GM19193 (cell line): ENCODE results near the gene DRC3.

Experiments
- POLR2A ChIP-seq: IDR thresholded peaks from 4 replicates; pipeline ENCODE4 v1.6.1; 2011; ENCODE audit not compliant: insufficient read depth, insufficient read length; ENCODE audit errors: extremely low read depth

Gene DRC3

DNA sequence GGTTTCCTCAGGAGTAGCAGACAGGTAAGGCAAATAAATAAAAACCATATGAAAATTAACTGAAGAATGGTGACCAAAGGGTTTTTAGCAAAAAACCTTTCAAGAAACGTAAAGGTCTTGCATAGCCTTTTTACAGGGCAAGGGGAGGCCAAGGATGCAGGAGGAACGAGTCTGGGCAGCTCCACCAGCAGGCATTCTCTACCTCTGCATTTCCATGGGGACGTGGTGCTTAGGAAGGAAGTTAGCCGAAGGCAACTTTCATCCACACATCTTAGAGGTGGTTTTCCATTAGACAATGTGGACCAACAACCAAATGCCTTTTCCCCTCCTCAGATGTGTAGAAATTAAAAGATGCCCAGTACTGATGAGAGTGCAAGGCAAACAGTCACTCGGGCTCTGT lies 21.1 kb upstream of the DRC3 start:
- no peak for TF ChIP-seq POLR2A

DNA sequence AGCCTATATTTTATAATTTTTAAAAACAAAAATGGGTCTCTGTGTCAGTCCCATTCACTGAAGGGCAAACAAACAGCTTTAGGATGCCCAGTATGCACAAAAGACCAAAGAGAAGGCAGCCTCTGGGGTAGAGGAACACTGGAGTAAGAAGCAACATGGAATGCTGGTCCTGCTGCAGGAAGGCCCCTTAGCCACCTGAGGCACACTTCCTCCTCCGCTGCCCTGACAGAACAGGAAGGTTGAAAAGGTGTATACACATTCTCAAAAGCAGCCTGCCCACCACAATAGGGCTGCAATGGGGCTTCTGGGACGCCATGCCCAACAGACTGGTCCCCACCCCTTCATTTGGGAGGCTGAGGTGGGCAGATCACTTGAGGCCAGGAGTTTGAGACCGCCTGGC lies 20.0 kb upstream of the DRC3 start:
- no peak for TF ChIP-seq POLR2A

DNA sequence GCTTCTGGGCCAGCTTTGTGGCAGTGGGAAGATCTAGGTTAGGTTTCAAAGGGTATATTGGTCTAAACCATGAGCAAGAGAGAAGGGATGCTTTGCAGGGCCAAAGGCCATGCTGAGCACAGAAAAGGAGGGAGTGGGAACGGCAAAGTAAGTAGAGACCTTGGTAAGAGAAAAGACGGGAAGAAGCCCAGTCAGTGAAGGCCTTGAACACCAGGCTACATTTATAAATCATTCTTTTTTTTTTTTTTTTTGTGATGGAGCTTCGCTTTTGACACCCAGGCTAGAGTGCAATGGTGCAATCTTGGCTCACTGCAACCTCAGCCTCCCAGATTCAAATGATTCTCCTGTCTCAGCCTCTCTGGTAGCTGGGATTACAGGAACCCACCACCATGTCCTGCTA lies 18.6 kb upstream of the DRC3 start:
- TF ChIP-seq POLR2A, result no peak

DNA sequence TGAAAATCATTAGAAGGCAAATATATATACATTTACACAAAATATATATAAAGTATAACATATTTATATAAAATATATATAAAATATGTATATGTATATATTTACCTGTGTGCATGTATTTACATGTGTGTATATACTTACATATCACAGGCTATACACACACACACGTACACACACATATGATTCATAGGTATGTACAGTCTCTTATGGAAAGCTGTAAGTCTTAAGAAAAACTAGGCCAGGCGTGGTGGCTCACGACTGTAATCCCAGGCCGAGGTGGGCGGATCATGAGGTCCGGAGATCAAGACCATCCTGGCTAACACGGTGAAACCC lies 15.1 kb upstream of the DRC3 start:
- no peak for TF ChIP-seq POLR2A

DNA sequence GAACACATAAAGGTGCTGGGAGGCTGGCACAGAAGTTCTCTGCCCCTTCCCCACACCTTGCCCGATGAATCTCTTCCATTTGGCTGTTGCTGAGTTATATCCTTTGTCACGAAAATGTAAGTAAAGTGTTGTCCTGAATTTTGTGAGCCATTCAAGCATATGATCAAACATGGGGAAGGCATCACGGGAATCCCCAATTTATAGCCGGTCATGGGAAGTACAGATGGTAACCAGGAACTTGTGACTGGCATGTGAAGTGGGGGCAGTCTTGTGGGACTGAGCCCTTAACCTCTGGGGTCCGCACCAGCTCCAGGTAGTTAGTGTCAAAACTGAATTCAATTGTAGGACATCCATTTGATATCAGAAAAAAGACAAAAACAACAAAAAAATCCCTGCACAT lies 13.7 kb upstream of the DRC3 start:
- no peak for TF ChIP-seq POLR2A

DNA sequence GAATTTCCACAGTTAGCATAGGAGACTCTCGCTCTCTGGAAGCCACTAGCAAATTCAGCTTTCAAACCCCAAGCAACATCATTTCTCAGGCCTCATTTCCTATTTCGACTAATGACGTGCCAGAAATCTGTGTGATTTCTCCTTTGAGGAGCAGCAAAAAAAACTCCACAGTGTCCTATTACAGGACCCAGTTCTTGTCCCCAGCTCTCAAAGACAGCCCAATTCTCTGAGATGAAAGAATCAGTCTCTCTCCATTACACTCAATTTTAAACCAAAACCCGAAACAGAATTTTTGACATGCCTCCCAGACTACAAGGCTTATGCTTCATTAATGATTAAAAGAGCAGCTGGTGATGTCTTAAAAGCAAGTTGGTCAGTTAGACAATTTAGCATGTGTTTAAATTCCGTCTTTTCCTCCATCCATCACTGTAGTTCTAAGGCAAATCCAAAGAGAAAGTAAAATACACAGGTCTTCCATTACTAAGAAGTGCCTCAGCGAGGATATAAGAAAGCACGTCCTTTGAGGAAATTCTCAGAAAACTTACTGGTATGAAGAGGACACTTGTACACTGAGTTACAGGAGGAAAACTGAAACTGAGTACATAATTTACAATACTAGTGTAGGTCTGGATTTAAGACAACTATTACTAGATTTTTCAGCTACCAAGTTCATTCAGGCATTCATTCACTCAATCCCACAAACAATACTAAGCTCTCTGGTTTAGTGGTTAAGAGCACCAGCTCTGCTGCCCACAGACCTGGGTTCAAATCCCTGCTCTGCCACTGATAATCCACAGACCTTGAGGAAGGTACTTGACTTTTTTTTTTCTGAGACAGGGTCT lies 12.9 kb upstream of the DRC3 start:
- TF ChIP-seq POLR2A, result no peak

DNA sequence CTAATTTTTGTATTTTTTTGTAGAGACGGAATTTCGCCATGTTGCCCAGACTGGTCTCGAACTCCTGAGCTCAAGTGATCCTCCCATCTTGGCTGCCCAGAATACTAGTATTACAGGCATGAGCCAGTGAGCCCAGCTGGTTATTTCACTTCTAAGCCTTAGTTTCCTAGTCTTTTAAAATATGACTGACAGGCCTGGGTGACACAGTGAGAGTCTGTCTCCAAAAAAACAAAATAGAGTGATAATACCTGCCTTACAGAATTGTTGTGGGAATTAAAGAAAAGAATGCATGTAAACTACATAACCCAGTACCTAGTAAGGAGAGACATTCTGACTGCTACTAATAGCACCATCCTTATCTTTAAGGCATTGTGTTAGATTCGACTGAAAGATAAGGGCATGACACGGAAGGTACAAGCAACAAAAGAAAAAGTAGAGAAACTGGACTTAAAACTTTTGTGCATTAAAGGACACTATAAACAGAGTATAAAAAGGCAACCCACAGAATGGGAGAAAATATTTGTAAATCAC lies 12.1 kb upstream of the DRC3 start:
- no peak for TF ChIP-seq POLR2A

DNA sequence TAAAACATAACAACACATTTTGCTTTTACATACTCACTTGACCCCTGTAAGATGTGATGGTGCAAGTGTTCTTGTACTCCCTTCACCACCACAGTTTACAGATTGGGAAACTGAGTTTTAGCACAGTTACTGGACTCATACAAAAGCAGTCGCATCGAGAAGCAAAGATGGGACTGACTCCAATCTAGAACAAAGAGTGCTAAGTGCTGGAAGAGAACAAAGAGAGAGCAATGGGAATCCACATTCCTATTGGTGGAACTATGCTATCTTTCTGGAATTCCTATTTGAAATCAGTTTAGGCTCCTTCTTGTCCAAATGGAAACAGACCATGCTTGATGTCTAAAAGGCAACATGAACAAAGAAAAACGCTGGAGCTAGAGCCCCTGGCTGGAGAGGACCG lies 9.6 kb upstream of the DRC3 start:
- no peak for TF ChIP-seq POLR2A

DNA sequence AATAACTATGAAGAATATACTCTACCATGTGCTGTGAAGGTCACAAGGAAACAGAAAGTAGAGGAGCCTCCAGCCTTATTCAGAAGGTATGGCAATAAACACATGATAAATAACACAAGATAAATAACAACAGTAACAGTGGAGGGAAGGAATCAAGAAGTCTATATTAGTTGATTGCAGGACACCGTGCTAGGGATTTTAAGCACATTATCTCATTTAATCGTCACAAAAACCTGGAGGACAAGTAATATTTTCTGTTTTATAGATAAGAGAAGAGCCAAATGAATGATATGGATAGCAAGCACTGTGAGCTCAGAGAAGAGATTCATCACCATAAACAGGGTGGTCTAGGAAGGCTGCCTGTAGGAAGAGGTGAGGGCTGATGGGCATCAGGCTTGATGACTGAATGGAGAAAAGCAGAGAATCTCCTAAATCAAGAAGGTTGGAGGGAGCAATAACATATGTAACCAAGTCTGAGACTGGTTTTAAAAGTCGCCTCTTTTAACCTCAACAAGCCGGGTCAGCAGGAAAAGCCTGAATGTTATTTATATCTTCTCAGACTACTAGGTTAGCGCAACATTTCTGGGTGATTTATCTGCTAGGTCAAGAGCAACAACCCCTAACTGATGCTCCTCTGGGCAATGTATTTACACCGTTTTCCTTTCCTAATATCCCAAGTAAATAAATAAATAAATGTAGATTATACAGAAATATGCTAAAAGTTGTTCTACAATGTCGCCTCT lies 8.8 kb upstream of the DRC3 start:
- no peak for TF ChIP-seq POLR2A

DNA sequence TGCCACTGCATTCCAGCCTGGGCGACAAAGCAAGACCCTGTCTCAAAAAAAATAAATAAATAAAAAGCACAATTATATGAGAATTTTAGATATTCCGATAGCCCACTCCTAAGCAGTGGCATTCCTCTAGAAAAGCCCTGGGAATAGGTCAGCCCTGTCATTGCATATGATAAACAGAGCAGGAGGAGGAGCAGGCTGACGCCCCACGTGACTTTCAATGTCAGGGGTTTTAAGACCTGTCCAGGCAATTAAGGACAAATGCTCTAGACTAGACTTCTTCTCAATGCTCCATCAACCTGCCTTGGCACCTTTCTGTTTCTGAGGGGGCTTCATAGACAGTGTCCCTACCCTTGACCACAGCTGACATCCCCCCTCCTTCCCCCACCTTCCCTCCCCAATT lies 8.0 kb upstream of the DRC3 start:
- TF ChIP-seq POLR2A, result no peak

DNA sequence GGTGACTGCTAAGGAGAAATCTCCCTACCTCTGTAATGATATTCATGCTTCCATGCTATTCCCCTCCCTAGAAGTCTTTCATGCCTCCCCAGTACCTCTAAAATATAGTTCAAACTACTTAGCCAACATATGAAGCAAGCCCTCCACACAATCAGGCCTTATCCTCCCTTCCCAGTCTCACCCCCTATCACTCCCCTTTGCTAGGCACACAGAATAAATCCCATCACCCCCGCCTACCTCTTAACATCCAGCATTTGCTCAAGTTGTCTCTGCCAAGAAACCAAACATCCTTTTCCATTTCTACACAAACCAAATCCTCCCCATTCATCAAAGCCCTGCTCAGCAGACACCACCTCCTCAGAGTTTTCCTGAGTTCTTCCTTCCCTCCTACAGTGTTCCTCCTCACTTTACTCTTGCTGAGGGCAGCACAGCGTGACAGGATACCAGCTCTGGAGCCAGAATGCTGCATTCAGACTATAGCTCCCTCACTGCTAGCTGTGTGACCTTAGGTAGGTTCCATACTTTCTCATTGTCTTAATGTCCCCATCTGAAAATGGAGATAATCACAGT lies 7.4 kb upstream of the DRC3 start:
- TF ChIP-seq POLR2A, result no peak

DNA sequence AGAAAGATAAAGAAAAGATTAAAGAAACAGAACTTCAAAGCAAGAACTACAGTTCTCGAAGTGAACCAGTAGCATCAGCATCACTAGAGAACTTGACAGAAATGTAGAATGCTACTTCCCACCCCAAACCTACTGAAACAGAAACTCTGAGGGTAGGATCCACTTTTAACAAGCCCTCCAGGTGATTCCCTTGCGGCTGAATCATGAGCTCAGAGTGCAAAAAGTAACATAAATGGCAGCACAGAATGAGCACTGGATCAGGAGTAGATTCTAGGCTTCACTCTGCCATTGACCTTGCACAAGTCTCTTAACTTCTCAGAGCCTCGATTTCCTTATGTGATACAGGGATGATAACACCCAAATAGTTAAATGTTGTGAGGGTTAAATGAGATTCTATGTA lies 6.3 kb upstream of the DRC3 start:
- TF ChIP-seq POLR2A, result no peak

DNA sequence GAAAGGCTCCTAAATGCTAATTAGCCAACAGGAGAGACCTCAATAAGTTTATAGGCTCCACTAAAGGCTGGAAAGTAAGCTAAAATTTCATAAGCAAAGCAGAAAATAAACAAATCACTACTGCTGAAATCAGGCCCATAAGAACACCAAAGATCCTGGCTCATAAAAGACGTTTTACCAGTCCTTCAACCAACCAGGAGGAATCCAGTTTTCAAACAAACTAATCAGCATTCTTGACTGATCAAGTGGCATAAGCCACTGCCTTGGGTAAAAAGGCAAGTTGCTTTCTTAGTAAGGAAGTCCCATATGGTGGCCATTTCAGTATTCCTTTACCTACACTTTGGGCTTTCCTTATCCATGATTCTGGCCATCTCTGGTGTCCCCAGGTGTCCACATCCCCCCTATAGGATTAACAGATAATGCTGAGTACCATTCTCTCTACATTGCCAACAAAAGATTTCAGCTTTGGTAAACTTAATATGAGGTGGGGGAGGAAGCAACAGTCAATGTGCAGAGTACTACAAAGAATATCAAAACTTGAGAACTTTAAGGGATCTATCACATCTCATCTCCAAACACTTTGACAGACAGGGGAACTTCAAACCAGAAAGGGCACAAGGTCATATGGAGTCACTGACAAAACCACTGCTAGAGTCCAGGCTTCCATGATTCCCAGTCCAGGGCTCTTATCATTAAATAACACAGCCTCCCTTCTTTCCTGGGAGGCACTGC lies 1.8 kb upstream of the DRC3 start:
- TF ChIP-seq POLR2A, result no peak

DNA sequence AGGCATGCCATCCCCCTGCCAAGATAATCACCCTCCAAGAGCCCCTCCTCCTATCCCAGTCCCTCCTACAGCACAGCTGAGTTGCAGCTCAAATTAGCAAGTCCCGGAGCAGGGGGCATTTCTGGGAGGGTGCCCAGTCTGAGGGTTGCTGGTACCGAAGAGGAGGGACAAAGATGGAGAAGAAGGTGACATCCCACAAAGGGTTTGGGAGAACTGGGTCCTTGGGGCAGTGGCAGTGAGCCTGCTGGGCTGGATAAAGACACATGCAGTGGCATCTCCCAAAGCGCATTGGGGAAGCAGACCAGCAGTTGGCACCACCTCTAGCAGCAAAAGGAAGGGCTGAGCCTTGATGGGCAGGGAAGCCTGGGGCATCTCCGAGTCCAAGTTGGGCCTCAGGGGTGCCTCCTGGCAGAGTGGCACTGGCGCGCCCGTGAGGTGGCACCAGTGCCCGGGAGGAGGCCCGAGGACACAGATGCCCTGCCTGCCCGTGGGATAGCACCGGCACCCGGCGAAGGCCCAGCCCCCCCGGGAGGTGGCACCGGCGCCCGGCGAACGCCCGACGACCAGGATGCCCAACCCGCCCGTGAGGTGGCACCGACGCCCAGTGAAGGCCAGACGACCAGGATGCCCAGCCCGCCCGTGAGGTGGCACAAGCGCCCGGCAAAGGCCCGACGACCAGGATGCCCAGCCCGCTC lies 1.1 kb upstream of the DRC3 start:
- TF ChIP-seq POLR2A, result no peak

DNA sequence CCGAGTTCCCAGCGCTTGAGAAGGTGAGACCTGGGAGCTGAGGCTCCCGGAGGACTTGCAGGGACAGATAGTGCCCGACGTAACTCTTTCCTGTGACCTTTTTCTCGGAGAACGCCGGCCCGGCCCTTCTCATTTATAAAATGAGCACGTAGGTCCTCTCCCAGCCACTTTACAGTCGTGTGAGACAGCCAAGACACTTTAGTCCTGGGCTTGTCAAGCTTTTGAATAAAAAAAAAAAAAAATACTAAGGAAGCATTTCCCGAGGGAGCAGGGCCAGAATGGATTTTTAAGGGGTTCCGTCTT lies 241 bp downstream of the DRC3 start:
- no peak for TF ChIP-seq POLR2A
